PC-9 (cell line): ENCODE results near the gene RAD50. TPM values are rescaled to one million over a fixed set of nuclear protein-coding genes. Genes with fewer than 3 reads are reported as not detected.

ENCODE experiments used
- BruUV-seq: library from RNA; stranded (reverse); fragments of 400-500 nt; replicated peaks from 2 replicates; lab custom pipeline; 2021; lab: Mats Ljungman, UMichigan
- CTCF ChIA-PET: fragments of 300-600 bp; sonication (Branson Sonifier 250); formaldehyde crosslinking; loops from one replicate; lab custom pipeline; 2022; ENCODE audit warnings: antibody characterized with exemption; lab: Charles Lee
- POLR2A ChIA-PET: fragments of 300-600 bp; sonication (Branson Sonifier 250); formaldehyde crosslinking; loops from one replicate; lab custom pipeline; 2022; ENCODE audit warnings: antibody characterized with exemption; ENCODE audit not compliant: unreplicated experiment; lab: Charles Lee
- DNase-seq, 2 experiments: peaks; one replicate each; pipeline versions ENCODE4 v3.0.0 to v3.0.0-alpha.2; 2015 to 2022; ENCODE audit warnings: mixed read lengths in 1 of 2
- H2AFZ ChIP-seq: fragments of 200-600 bp; sonication (generic); 2 replicates; pipeline ENCODE4 v1.8.1; 2017; ENCODE audit warnings: antibody characterized with exemption
- H3F3A ChIP-seq: fragments of 200-600 bp; sonication (generic); 2 replicates; pipeline ENCODE4 v1.8.1; 2017; ENCODE audit warnings: antibody characterized with exemption, mild to moderate bottlenecking, low read depth; ENCODE audit not compliant: insufficient read depth
- H3K27ac ChIP-seq: fragments of 200-600 bp; sonication (generic); 2 replicates; pipeline ENCODE4 v1.6.1; 2016; ENCODE audit warnings: mixed run types
- H3K27me3 ChIP-seq: fragments of 200-600 bp; sonication (generic); 2 replicates; pipeline ENCODE4 v1.6.1; 2016; ENCODE audit warnings: low read depth, mixed run types; ENCODE audit not compliant: insufficient read depth
- H3K36me3 ChIP-seq: fragments of 200-600 bp; sonication (generic); 2 replicates; pipeline ENCODE4 v1.6.1; 2016; ENCODE audit warnings: low read depth, mixed run types
- H3K4me1 ChIP-seq: fragments of 200-600 bp; sonication (generic); replicated peaks from 2 replicates; pipeline ENCODE4 v1.6.1; 2016; ENCODE audit warnings: mixed run types; ENCODE audit not compliant: insufficient read depth
- H3K4me2 ChIP-seq: fragments of 200-600 bp; sonication (generic); 2 replicates; pipeline ENCODE4 v1.6.1; 2017; ENCODE audit warnings: mixed run types
- H3K4me3 ChIP-seq: fragments of 200-600 bp; sonication (generic); 2 replicates; pipeline ENCODE4 v1.6.1; 2016; ENCODE audit warnings: mixed run types
- H3K79me2 ChIP-seq: fragments of 200-600 bp; sonication (generic); 2 replicates; pipeline ENCODE4 v1.6.1; 2017; ENCODE audit warnings: low read depth, mixed run types
- H3K9me2 ChIP-seq: fragments of 200-600 bp; sonication (generic); 2 replicates; pipeline ENCODE4 v1.8.1; 2017; ENCODE audit warnings: mild to moderate bottlenecking; ENCODE audit not compliant: insufficient read depth
- H3K9me3 ChIP-seq: fragments of 200-600 bp; sonication (generic); 2 replicates; pipeline ENCODE4 v1.8.1; 2016; ENCODE audit warnings: low read depth; ENCODE audit not compliant: insufficient read depth
- H4K20me1 ChIP-seq: fragments of 200-600 bp; sonication (generic); 2 replicates; pipeline ENCODE4 v1.8.1; 2017; ENCODE audit not compliant: insufficient read depth
- CTCF ChIP-seq: fragments of 200-600 bp; sonication (generic); conservative IDR thresholded peaks from 2 replicates; pipeline ENCODE4 v1.6.1; 2017; ENCODE audit warnings: mixed run types, antibody characterized with exemption, mild to moderate bottlenecking, moderate library complexity
- EZH2 ChIP-seq: fragments of 200-600 bp; sonication (generic); IDR thresholded peaks from 2 replicates; pipeline ENCODE4 v1.8.0; 2017; ENCODE audit warnings: antibody characterized with exemption, low read depth
- intact Hi-C: fragments of 100-400 bp; cut with micrococcal nuclease; formaldehyde crosslinking; loops from one replicate; pipeline ENCODE4 v1.10.0; 2022; ENCODE audit not compliant: unreplicated experiment
- total RNA-seq: library from RNA; stranded (reverse); gene quantifications from 2 replicates; pipeline ENCODE4 v1.2.3, GENCODE V29; 2021

Gene RAD50
- total RNA-seq, 1 experiment from 2014 or later = 42.2 TPM

- Histone ChIP-seq H4K20me1 (no peaks in the 10 kb centered on the region), H3K27ac (no peak overlapping the region), H3K4me3 (no peak overlapping the region), H3K4me1 (peaks cover 11% of the 10 kb centered on the region), H3K4me2 (no peak overlapping the region), H3F3A (peaks cover 12% of the 10 kb centered on the region; the same call in 1 of the 2 replicates), H2AFZ (no peak overlapping the region), H3K27me3 (no peaks in the 10 kb centered on the region), H3K79me2 (no peaks in the 10 kb centered on the region), H3K9me2 (no peaks in the 10 kb centered on the region), H3K36me3 (no peaks in the 10 kb centered on the region), H3K9me3 (no peaks in the 10 kb centered on the region)
- TF ChIP-seq CTCF (no peak), EZH2 (no peak)
- POLR2A ChIA-PET = no interaction called here
- DNase-seq = no peak
- intact Hi-C loops = no loop called here
- BruUV-seq = no TSS peak
- CTCF ChIA-PET = no interaction called here
These were observed 124.2 kb downstream of the RAD50 start for GRCh38 chr5:132680780-132681475.

GRCh38 chr5:132681476-132681831 is 124.7 kb downstream of the RAD50 start:
- H2AFZ ChIP-seq = no peak overlapping the region

GRCh38 chr5:132681983-132682382 is 125.2 kb downstream of the RAD50 start:
- CTCF ChIA-PET = no interaction called here
- intact Hi-C loops = no loop called here
- Histone ChIP-seq H3F3A (peaks cover 9% of the 10 kb centered on the region; the same call in 1 of the 2 replicates), H2AFZ (no peak overlapping the region), H3K4me1 (peaks cover 6% of the 10 kb centered on the region), H3K79me2 (no peaks in the 10 kb centered on the region), H4K20me1 (no peaks in the 10 kb centered on the region), H3K27ac (no peak overlapping the region), H3K4me2 (no peak overlapping the region), H3K9me2 (no peaks in the 10 kb centered on the region), H3K36me3 (no peaks in the 10 kb centered on the region), H3K4me3 (no peak overlapping the region), H3K9me3 (no peaks in the 10 kb centered on the region), H3K27me3 (no peaks in the 10 kb centered on the region)
- TF ChIP-seq EZH2 (no peak), CTCF (no peak)
- DNase-seq = no peak
- no TSS peak for BruUV-seq
- POLR2A ChIA-PET = no interaction called here

More at GRCh38 chr5:132681476-132681831, 124.7 kb downstream of the RAD50 start:
- POLR2A ChIA-PET = no interaction called here
- Histone ChIP-seq H3F3A (peaks cover 12% of the 10 kb centered on the region; the same call in 1 of the 2 replicates), H3K4me3 (no peak overlapping the region), H3K79me2 (no peaks in the 10 kb centered on the region), H3K36me3 (no peaks in the 10 kb centered on the region), H3K27me3 (no peaks in the 10 kb centered on the region), H4K20me1 (no peaks in the 10 kb centered on the region), H3K9me3 (no peaks in the 10 kb centered on the region), H3K4me2 (no peak overlapping the region), H3K4me1 (peaks cover 11% of the 10 kb centered on the region), H3K9me2 (no peaks in the 10 kb centered on the region), H3K27ac (no peak overlapping the region)
- DNase-seq = no peak
- TF ChIP-seq EZH2 = no peak
- TF ChIP-seq CTCF = no peak
- CTCF ChIA-PET = no interaction called here
- intact Hi-C loops = no loop called here
- BruUV-seq = no TSS peak
